GM21360 (cell line): Measurements from ENCODE around the gene ERC2.

Source experiments
- ATAC-seq: cut with Tn5 transposase; IDR thresholded peaks from one replicate; pipeline ENCODE4 v1.9.1; 2021; ENCODE audit warnings: mild to moderate bottlenecking, moderate library complexity; ENCODE audit not compliant: unreplicated experiment

ERC2 gene

GRCh38 chr3:55471084-55471483, 997.2 kb downstream of the ERC2 start:
- ATAC-seq: no peak

- ATAC-seq: no peak
Measured at GRCh38 chr3:55469957-55470526, 998.2 kb downstream of the ERC2 start.

- ATAC-seq: no peak
Measured at GRCh38 chr3:55468251-55468650, 1000.0 kb downstream of the ERC2 start.

- ATAC-seq: no peak
Measured at GRCh38 chr3:55467099-55467498, 1001.2 kb downstream of the ERC2 start.

GRCh38 chr3:55466526-55466925, 1001.7 kb downstream of the ERC2 start:
- ATAC-seq: no peak

GRCh38 chr3:55461896-55462295, 1006.4 kb downstream of the ERC2 start:
- no peak for ATAC-seq

- ATAC-seq: no peak
Measured at GRCh38 chr3:55459838-55460237, 1008.4 kb downstream of the ERC2 start.
